Left colon (tissue), 2 donors: ENCODE measurements around the gene ID4. TPM values are rescaled to one million over a fixed set of nuclear protein-coding genes. Genes with fewer than 3 reads are reported as not detected.
"Not testable (repeated sequence)": the region's sequence is repeated elsewhere in the genome, so short reads cannot be mapped to it uniquely, and the experiment has no call there.

Experiments used
- ATAC-seq: fragments of 200-7000 bp; cut with Tn5 transposase; one replicate; pipeline ENCODE4 v1.9.1; 2020; ENCODE audit warnings: mild to moderate bottlenecking, moderate library complexity
- DNase-seq, 2 donors: peaks; one replicate each; pipeline ENCODE4 v3.0.0-alpha.2; 2020
- intact Hi-C, 2 donors: fragments of 100-400 bp; cut with DNase I in 1 of 2; cut with micrococcal nuclease in 1 of 2; formaldehyde crosslinking; loops; one replicate each; pipeline versions ENCODE4 v1.11.2 to v1.14.0; 2022; cut with DNase I, micrococcal nuclease
- total RNA-seq, 2 donors: library from RNA; stranded (reverse); fragmentation: NEBNext Ultra II Directional; extraction: Animal tissue kit (Norgen Biotek cat#: 25700); gene quantifications; one replicate each; pipeline ENCODE4 v1.2.1, GENCODE V29; 2021
- donor health status: DM: no; HTN: no; CAD: no.
- donor health status: DM: yes; HTN: yes; CAD: no.

Gene ID4
- total RNA-seq, 2 donors from 2014 or later, result 2.8 to 7.1 TPM

GRCh38 chr6:19851241-19852089 lies 14.3 kb downstream of the ID4 start:
- ATAC-seq (peak; percentile 93), DNase-seq (peak in 1 of 2 donors; percentile 7)
- intact Hi-C loops, result loop anchor here in 1 of 2 donors (10.0 kb wide), 1 partner anchor 1257 kb away; no protein-coding TSS in a partner anchor

DNA sequence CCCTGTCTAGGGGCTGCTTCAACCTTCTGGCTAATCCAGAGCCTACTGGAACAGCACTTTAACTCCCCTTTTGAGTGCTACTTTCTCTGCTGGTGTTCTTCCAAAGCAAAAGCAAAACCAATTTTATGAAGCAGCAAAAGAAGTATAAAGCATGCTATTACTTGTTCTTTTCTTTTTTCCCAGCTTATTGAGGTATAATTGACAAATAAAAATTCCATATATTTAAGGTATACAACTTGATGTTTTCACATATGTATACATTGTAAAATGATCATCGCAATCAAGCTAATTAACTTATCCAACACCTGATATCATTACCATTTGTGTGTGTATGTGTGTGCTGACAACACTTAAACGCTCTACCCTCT lies 14.9 kb downstream of the ID4 start:
- ATAC-seq (no peak), DNase-seq (no peak)
- intact Hi-C loops, result loop anchor here in 1 of 2 donors (10.0 kb wide), 1 partner anchor 1257 kb away; no protein-coding TSS in a partner anchor

- ATAC-seq (no peak), DNase-seq (no peak)
- intact Hi-C loops, result loop anchor here in 1 of 2 donors (10.0 kb wide), 1 partner anchor 1258 kb away; no protein-coding TSS in a partner anchor
Measured at GRCh38 chr6:19852927-19853326, 15.8 kb downstream of the ID4 start.

- not testable (repeated sequence) for DNase-seq, ATAC-seq
- intact Hi-C loops, result loop anchor here in 1 of 2 donors (10.0 kb wide), 1 partner anchor 1260 kb away; no protein-coding TSS in a partner anchor
Measured at GRCh38 chr6:19854421-19855015, 17.3 kb downstream of the ID4 start.

DNA sequence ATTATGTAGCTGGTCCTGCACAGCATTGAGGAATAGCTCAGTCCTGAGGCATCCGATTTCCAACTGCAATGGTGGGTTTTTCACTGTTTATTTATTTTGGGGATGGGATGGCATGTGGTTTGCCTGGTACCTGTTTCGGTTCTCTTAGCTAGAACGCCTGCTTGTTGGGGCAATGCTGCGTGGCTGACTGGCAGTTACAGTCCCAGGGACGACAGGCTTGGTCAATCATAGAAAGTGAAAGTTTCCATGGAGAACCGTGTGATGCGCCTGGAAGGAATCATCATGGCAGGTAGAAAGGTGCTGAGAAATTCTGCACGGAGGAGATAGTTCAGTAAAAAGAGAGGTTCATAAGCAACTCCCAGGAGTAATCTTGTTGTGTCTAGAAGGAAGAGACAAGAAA lies 18.4 kb downstream of the ID4 start:
- intact Hi-C loops, result loop anchor here in 1 of 2 donors (10.0 kb wide), 1 partner anchor 1261 kb away; no protein-coding TSS in a partner anchor
- DNase-seq (no peak), ATAC-seq (no peak)

DNA sequence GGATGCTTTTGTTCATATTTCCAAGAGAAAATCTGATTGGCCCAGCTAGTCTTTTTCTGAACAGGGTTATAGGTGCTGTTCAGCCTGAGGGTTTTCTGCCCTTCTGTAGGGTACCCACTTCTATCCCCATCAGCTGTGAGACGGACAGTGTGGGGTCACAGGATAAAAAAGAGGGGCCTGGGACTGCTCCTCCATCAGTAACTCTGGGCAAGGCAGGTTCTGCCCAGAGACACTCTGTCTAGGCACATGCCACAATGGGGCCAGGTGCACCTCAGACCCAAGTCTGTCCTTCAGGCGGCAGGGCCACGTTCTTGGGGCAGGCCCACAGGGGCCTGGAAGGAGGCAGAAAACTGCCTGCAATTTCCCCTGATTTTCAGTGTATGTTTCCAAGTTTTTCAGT lies 20.0 kb downstream of the ID4 start:
- ATAC-seq (no peak), DNase-seq (no peak)
- intact Hi-C loops, result loop anchor here in 1 of 2 donors (10.0 kb wide), 1 partner anchor 1262 kb away; no protein-coding TSS in a partner anchor

DNA sequence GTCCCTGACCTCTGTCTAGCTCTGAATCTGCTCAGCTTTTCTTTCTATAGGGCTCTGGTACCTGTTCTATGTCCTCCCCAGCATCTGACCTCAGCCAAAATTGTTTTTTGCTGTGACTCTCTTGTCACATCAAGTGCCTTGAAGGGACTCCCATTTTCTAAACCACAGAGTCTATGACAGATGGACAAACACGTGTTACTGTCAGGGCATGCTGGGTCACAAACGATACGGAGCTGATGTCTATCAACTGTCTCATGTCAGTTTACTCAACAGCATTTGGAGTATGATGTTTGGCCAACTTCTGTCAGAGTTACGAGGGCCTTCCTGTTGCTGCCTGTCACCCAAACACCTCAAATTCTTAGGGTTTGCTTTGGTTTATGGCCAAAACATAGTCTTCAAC lies 20.5 kb downstream of the ID4 start:
- DNase-seq, result no peak
- intact Hi-C loops, result loop anchor here in 1 of 2 donors (10.0 kb wide), 1 partner anchor 1263 kb away; no protein-coding TSS in a partner anchor
- no peak for ATAC-seq

- peak; percentile 98 for ATAC-seq
- intact Hi-C loops, result no loop called here
- peak in 1 of 2 donors; percentile 23 for DNase-seq
Measured at GRCh38 chr6:19860235-19860877, 23.2 kb downstream of the ID4 start.

- DNase-seq (no peak), ATAC-seq (no peak)
- intact Hi-C loops, result no loop called here
Measured at GRCh38 chr6:19864285-19864684, 27.1 kb downstream of the ID4 start.

GRCh38 chr6:19865178-19865577 lies 28.0 kb downstream of the ID4 start:
- ATAC-seq (no peak), DNase-seq (no peak)
- intact Hi-C loops, result no loop called here

DNA sequence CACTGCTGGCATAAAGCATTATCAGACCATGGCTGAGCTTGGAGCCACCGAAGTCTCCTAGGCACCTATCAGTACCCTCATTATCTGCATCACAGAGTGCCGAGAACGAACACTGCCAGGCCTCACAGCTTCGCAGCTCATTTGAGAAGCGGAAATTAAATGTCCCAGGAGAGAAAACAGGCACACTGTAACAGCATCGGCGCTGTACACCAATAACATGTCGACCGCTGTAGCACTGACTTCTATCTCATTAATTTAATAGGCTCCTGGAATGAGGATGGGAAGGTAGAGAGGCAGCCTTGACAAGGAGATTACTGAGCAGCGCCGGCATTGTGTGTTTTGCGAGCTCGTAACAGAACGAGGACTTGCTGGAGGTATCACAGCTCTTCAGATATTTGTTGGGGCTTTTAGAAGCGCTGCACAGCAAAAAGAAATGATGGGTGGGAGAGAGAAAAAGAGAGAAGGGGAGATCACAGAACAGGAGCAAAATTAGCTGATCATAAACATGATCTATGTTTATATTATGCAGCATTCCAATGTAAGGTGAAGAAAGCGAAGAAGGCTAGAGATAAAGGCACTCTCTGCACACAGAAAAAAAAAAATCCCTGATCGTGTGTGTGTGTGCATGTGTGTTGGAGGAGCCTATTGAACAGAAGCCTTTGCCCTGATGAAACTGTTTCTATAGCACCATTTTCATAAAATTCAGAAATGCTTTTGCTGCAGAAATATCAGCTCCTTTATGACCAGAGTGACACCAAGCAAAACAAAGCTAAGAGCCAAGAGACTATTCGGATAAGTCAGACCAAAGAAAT lies 29.2 kb downstream of the ID4 start:
- DNase-seq, result no peak
- intact Hi-C loops, result no loop called here
- ATAC-seq, result no peak

- ATAC-seq, result no peak
Measured at GRCh38 chr6:19866985-19867627, 29.9 kb downstream of the ID4 start.

DNA sequence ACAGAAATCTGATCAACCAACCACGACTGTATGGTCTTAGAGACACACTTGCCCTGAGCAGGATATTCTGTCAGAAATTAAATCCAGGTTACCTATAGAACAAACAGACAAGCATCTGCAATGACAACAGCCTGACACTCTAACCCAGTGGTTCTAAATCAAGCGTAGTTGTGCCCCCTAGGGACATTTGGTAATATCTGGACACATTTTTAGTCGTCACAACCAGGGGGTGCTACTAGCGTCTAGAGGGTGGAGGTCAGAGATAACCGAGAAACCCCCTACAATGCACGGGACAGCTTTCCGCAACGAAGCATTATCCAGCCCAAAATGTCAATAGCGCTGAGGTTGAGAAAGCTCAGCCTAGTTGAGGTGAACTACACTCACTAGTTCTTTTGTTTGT lies 32.3 kb downstream of the ID4 start:
- no peak for DNase-seq
- intact Hi-C loops, result no loop called here
- no peak for ATAC-seq

More at GRCh38 chr6:19866985-19867627, 29.9 kb downstream of the ID4 start:
- intact Hi-C loops, result no loop called here
- no peak for DNase-seq

DNA sequence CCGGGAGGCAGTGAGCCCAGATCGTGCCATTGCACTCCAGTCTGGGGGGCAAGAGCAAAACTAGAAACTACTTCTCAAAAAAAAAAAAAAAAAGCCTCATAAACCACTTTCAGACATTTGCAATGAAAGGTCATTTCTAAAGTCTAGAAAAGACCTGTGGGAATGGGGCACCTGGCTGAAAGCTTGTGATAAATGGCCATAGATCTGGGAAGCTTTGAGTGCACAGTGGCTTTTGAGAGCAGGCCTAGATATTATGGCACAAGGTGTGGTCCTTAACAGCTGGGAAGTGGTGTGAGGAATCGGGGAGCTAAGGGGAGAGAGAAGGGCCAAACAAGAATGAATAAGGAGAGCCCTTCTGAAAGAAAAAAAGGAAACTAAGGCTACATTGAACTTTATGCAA lies 33.2 kb downstream of the ID4 start:
- ATAC-seq, result no peak
- intact Hi-C loops, result no loop called here
- no peak for DNase-seq

DNA sequence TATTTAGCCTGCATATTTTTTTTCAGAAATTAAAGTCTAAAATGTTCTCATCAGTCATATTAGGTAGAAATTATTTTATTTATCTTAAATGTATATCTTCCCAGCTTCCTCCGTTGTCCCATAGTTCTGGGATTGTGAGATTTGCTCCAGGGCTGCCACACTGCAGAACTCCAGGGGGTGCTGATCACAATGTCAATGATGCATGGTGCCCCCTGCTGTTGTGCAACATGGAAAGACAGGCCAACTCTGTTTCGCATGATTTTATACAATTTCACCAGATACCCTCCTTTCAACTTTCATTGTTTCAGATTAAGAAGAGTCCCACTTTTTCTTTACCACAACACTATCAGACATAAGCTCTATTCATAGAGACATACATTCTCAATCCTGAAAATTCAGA lies 35.9 kb downstream of the ID4 start:
- ATAC-seq, result no peak
- DNase-seq, result no peak
- intact Hi-C loops, result no loop called here

DNA sequence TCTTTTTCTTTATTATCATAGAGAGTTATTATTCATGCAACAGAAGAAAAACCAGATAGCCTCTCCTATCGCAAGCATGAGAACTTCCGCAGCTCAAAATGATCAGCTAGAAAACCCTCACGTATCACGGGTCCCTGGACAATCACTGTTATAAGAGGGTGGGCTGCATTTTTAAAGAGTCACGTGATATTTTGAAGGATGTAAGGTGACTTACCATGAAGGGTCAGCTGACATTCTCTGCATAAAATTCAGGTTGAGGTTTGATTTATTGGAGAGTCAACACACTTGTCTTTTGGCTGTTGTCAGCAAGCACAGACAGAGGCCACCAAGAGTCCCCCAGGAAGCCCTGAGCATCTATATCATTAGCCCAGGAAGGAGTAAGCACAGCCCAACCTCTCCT lies 39.5 kb downstream of the ID4 start:
- no peak for DNase-seq
- no peak for ATAC-seq
- intact Hi-C loops, result no loop called here

- ATAC-seq (no peak), DNase-seq (no peak)
- intact Hi-C loops, result no loop called here
Measured at GRCh38 chr6:19879663-19880062, 42.5 kb downstream of the ID4 start.

- DNase-seq, result no peak
- intact Hi-C loops, result no loop called here
- no peak for ATAC-seq
Measured at GRCh38 chr6:19880066-19880465, 42.9 kb downstream of the ID4 start.
